ENCODE data around the gene ASB18. TPM values are rescaled to one million over a fixed set of nuclear protein-coding genes. Genes with fewer than 3 reads are reported as not detected.
A peak's percentile ranks its signal among the peaks of the same experiment; 100 is the strongest.

The ASB18 gene
- total and polyA plus RNA-seq, 2 donors (not counting 3 experiments of a cell fraction or from before 2014, with no cell fraction given), result not detected

- Histone ChIP-seq H3K36me3 (ENCODE audit: control insufficient read depth in 2 of 2, extremely low read depth in 1 of 2, insufficient read depth in 2 of 2, low read length in 2 of 2) (no peaks in the 10 kb centered on the region), H2AFZ (ENCODE audit: low read depth, low read length) (no peak overlapping the region), H3K4me1 (ENCODE audit: control insufficient read depth, extremely low read depth, insufficient read depth, low read length) (peaks cover 16% of the 10 kb centered on the region), H3K4me2 (ENCODE audit: insufficient read depth, low read length) (peak overlapping the region; percentile 76), H3K79me2 (ENCODE audit: control insufficient read depth, insufficient read depth, low read length) (no peaks in the 10 kb centered on the region), H3K9ac (replicated peaks; ENCODE audit: extremely low read depth, insufficient read depth, low read length) (no peak overlapping the region), H3K9me3 (replicated peaks; ENCODE audit: control insufficient read depth, insufficient read depth, low read length) (no peaks in the 10 kb centered on the region), H3K27ac (ENCODE audit: insufficient read depth, low read depth, low read length) (no peak overlapping the region), H3K27me3 (ENCODE audit: control insufficient read depth in 2 of 2, insufficient read depth in 2 of 2, low read length in 2 of 2) (peaks cover 0 to 10% of the 10 kb centered on the region in 2 experiments), H3K9me1 (replicated peaks; ENCODE audit: control insufficient read depth, extremely low read depth, insufficient read depth, low read length) (no peaks in the 10 kb centered on the region), H3K4me3 (replicated peaks in 1 of 3; ENCODE audit: insufficient read depth in 1 of 3, low read depth in 1 of 3, low read length in 3 of 3) (peak overlapping the region in 1 of 3 experiments; percentile 73), H4K20me1 (replicated peaks; ENCODE audit: control insufficient read depth, extremely low read depth, insufficient read depth, low read length) (no peaks in the 10 kb centered on the region)
- CTCF ChIA-PET, result interaction anchor here (1.2 to 2.6 kb wide), 4 partner anchors 15 to 384 kb away, joined by 3 to 10 read pairs (median 6); no protein-coding TSS in a partner anchor
- intact Hi-C loops (cut with micrococcal nuclease) (no loop called here), dilution Hi-C loops (cut with MboI; ENCODE audit: extremely low pct_ligation_motif_present, low sequenced_read_pairs) (no loop called here)
- peak; percentile 5 for TF ChIP-seq POLR2A (IDR thresholded peaks at IDR 0.05; ENCODE audit: low read depth, low read length)
- TF ChIP-seq CTCF (IDR thresholded peaks at IDR 0.05; ENCODE audit: extremely low read depth in 1 of 2, insufficient read depth in 1 of 2, low read depth in 1 of 2, low read length in 2 of 2), result no peak
- TF ChIP-seq FOS (IDR thresholded peaks at IDR 0.05; ENCODE audit: borderline replicate concordance, insufficient read depth, low read length), result no peak
- no peak for FAIRE-seq
- no peak for DNase-seq (ENCODE audit: low read depth, low spot score)
- no TSS peak for BruUV-seq (replicated peaks)
- POLR2A ChIA-PET, result no interaction called here
Measured at GRCh38 chr2:236162882-236163470, 101.2 kb downstream of the ASB18 start.

GRCh38 chr2:236162031-236162845 lies 102.0 kb downstream of the ASB18 start:
- Histone ChIP-seq H3K79me2 (ENCODE audit: control insufficient read depth, insufficient read depth, low read length) (no peaks in the 10 kb centered on the region), H3K4me2 (ENCODE audit: insufficient read depth, low read length) (no peak overlapping the region), H3K4me3 (replicated peaks in 1 of 3; ENCODE audit: insufficient read depth in 1 of 3, low read depth in 1 of 3, low read length in 3 of 3) (no peak overlapping the region), H3K36me3 (ENCODE audit: control insufficient read depth in 2 of 2, extremely low read depth in 1 of 2, insufficient read depth in 2 of 2, low read length in 2 of 2) (no peaks in the 10 kb centered on the region), H2AFZ (ENCODE audit: low read depth, low read length) (no peak overlapping the region), H3K4me1 (ENCODE audit: control insufficient read depth, extremely low read depth, insufficient read depth, low read length) (peaks cover 16% of the 10 kb centered on the region), H3K27me3 (ENCODE audit: control insufficient read depth in 2 of 2, insufficient read depth in 2 of 2, low read length in 2 of 2) (peaks cover 0 to 10% of the 10 kb centered on the region in 2 experiments), H3K9me1 (replicated peaks; ENCODE audit: control insufficient read depth, extremely low read depth, insufficient read depth, low read length) (no peaks in the 10 kb centered on the region), H3K9me3 (replicated peaks; ENCODE audit: control insufficient read depth, insufficient read depth, low read length) (no peaks in the 10 kb centered on the region), H3K27ac (ENCODE audit: insufficient read depth, low read depth, low read length) (no peak overlapping the region), H4K20me1 (replicated peaks; ENCODE audit: control insufficient read depth, extremely low read depth, insufficient read depth, low read length) (no peaks in the 10 kb centered on the region), H3K9ac (replicated peaks; ENCODE audit: extremely low read depth, insufficient read depth, low read length) (no peak overlapping the region)
- TF ChIP-seq JUN (IDR thresholded peaks at IDR 0.05; ENCODE audit: borderline replicate concordance, insufficient read depth, insufficient read length, low read depth) (no peak), FOS (IDR thresholded peaks at IDR 0.05; ENCODE audit: borderline replicate concordance, insufficient read depth, low read length) (no peak), POLR2A (IDR thresholded peaks at IDR 0.05; ENCODE audit: low read depth, low read length) (no peak), EZH2 (IDR thresholded peaks at IDR 0.05; ENCODE audit: borderline replicate concordance, low read depth, low read length, severe bottlenecking) (no peak), MAX (IDR thresholded peaks at IDR 0.05; ENCODE audit: insufficient read depth, insufficient read length) (no peak), MYC (IDR thresholded peaks at IDR 0.05; ENCODE audit: low read depth, low read length) (no peak)
- dilution Hi-C loops (cut with MboI; ENCODE audit: extremely low pct_ligation_motif_present, low sequenced_read_pairs) (no loop called here), intact Hi-C loops (cut with micrococcal nuclease) (no loop called here)
- ChIA-PET CTCF (interaction anchor here (1.2 to 2.6 kb wide), 5 partner anchors 13 to 383 kb away, joined by 3 to 10 read pairs (median 4); no protein-coding TSS in a partner anchor), POLR2A (interaction anchor here (0.6 kb wide), 1 partner anchor 148 kb away, joined by 3 read pairs; no protein-coding TSS in a partner anchor)
- BruUV-seq (replicated peaks), result no TSS peak
- FAIRE-seq (no peak), DNase-seq (ENCODE audit: low read depth, low spot score) (no peak)

Data from endothelial cell of umbilical vein (primary cell).